HG03342 (cell line): Measurements from ENCODE around the gene UBL4A.
"Not testable (repeated sequence)": the region's sequence is repeated elsewhere in the genome, so short reads cannot be mapped to it uniquely, and the experiment has no call there.

Source experiments
- ATAC-seq: cut with Tn5 transposase; IDR thresholded peaks from one replicate; pipeline ENCODE4 v1.9.1; 2021; ENCODE audit warnings: mild to moderate bottlenecking, moderate library complexity; ENCODE audit not compliant: unreplicated experiment

Gene UBL4A

DNA sequence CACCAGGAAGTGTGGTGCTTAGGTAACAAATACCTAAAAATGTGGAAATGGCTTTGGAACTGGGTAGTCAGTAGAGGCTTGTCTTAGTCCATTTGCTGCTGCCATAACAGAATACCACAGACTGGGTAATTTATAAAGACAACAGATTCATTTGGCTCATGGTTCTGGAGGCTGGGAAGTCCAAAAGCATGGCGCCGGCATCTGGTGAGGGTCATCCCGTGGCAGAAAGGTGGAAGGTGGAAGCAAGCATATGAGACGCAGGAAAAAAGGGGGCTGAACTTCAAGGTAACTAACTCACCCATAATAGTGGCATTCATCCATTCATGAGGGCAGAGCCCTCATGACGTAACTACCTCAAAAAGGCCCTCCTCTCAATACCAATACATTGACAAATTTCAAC, 23.0 kb upstream of the UBL4A start:
- ATAC-seq = no peak

DNA sequence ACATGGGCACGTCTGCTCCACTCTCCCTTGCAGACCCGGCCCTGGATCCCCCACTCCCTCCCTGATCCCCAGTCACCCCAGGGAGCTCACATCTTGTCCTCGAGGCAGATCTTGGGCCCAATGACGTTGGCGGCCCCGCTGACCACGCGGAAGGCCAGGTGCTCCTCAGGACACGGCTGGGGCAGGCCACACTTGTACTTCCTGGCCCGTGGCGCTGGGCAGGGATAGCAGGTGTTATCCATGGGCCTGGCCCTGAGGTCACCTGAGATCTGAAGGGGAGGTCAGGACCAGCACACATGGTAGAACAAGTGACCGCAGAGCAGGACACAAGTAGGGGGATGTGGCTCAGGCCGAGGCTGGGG, 21.9 kb upstream of the UBL4A start:
- no peak for ATAC-seq

DNA sequence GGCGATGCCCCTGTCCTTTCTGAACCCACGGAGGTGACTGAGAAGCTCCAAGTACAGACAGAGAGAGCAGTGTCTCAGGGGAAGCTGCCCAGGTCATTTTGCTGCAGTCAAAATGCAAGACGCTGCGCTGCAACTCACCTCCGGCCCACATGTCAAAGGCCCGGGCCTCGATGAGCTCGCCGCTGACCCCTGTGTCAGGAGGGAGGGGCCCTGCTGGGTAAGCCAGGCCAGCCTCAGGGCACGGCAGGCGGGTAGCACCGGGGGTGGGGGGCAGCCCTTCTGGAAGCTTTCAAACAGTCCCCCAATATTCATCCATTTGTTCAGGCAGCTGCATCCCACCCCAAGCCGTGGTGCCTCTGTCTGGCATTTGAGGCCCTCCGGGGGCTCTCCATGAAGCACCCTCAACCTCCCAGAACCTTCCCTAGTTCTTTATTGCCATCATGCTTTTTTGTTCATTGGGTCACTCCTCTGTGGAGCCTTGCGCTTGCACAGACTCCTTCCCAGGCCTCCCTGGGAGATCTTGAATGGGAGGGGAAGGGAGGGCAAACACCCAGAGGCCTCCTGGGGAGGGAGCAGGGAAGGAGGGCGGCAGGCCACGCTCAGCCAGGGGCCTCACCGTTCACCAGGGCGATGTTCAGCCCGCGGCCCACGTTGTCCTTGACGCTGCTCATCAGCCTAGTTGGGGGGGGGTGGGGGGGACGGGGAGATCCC, 21.4 kb upstream of the UBL4A start:
- ATAC-seq = no peak

DNA sequence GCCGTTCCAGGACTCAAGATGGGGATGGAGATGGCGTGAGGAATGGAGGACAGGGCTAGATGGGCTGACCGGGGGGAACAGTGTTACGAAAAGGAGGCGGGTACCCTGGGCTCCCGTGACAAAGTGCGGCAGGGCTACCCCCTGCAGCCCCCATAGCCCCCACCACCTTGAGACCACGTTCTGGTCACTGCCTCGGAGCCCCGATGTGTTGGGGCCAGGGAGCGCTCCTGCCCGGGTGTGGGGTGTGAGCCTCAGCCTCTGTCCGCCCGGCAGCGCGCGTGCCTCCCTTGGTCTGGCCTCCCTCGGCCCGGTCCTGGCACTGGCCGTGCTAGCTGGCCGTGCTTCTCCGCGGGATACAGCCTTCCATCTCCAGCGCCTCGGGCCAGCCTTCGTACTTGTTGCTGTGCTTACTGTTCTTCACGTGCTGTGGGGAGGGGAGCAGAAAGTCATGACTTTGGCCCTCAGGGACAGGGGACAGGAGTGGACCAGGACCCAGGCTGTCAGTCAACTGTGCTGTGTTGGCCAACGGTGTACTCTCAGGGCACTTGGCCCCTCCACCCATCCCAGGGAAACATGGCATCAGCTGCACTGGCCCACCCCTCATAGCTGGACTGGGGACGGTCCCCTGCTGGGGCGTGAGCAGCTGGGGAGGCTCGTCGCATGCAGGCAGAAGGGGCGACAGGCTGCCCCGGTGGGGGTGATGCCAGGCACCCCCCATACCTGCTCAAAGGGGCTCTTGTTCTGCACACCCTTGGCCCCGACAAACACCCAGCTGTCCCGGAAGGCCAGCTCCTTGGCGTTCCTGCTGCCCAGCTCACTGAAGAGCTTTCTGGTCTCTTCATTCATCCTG, 20.3 kb upstream of the UBL4A start:
- no peak for ATAC-seq

DNA sequence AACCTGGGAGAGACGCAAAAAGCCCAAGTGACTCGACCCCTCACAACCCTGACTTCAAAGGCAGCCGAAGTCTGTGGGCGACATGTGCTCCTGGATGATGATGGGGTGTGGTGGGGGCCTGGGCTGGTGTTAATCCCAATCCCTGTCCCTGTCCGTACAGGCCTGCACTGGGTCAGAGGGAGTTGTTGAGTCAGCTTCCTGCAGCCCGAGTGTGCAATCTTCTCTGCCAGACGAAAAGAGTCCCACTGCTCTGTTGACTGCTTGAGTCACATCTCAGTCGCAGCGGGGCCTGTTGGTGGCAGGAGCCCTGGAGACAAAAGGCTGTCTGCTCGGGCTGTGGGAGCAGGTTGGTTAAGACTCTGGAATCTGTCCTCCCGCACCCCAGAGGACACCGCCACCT, 19.3 kb upstream of the UBL4A start:
- no peak for ATAC-seq

DNA sequence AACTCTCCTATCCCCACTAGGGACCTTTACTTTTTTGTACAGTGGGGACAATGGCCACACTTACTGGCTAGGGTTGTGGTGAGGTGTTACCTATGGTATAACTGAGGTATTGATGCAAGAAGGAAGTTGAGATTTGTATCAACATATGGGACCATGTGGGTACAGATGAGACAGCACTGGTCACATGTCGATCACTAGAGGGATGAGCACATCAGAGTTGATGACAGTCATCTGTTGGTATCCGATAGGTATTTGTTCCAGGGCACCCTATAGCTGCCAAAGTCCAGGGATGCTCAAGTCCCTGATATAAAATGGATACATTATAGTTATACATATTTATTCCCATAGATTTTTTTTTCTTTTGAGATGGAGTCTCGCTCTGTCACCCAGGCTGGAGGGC, 16.6 kb upstream of the UBL4A start:
- no peak for ATAC-seq

DNA sequence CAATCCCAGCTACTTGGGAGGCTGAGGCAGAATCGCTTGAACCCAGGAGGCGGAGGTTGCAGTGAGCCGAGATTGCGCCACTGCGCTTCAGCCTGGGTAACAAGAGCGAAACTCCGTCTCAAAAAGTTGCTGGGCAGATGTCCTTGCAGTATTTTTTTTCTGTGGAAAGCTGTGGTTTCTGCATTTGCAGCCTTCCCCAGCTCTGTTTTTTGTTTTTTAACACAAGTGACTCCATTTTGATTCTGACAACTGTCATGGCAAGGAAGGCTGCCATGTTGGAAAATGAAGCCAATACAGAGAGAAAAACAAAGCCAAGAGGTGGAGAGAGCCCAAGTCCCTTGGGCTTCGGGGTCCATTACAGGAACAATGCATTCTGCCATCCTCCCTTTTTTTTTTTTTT, 15.7 kb upstream of the UBL4A start:
- ATAC-seq = no peak

DNA sequence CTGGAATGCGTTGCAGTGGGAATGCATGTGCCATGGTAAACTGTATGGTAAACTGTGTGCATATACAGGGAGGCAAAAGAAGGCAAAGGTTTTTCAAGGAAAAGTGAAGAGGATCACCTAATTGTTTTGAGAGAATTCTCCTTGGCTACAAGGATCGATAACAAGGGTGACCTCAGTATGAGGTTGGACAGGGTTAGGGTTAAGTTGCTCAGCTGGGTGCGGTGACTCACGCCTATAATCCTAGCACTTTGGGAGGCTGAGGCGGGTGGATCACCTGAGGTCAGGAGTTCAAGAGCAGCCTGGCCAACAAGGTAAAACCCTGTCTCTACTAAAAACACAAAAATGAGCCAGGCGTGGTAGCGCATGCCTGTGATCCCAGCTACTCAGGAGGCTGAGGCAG, 15.0 kb upstream of the UBL4A start:
- not testable (repeated sequence) for ATAC-seq

DNA sequence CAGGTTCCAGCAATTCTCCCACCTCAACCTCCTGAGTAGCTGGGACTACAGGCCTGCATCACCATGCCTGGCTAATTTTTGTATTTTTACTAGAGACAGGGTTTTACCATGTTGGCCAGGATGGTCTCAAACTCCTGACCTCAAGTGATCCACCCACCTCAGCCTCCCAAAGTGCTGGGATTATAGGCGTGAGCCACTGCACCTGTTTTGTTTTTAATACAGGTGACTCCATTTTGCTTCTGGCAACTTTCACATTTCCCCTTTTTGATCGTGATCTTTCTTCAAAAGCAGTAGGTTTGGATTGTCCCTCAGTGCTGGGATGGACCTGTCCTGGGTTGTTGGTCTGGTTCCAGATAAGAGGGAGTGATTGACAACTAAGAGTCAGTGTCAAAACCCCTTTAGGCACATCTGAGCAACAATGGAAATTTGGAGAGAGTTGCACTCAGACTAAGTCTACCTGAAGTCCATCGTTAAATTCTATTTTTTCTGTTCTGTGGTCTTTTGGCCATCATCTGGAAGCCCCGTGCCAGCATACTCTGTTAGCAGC, 10.2 kb upstream of the UBL4A start:
- not testable (repeated sequence) for ATAC-seq

DNA sequence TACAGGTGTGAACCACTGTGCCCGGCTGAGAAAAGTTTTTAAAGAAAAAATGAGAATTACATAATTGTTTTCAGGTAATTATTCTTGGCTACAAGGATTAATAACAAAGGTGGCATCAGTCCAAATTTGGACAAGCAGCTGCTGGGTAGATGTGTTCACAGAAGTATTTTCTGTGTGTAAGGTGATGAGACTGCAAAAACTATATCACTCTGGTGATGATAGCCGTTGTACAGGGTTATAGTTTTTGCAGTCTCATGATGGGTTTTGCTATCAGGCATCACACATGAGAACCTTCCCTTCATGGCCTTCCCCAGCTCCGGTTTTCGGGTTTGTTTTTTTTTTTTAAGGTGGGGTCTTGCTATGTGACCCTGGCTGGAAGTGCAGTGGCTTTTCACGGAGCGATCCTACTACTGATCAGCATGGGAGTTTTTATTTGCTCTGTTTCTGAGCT, 9.1 kb upstream of the UBL4A start:
- no peak for ATAC-seq

DNA sequence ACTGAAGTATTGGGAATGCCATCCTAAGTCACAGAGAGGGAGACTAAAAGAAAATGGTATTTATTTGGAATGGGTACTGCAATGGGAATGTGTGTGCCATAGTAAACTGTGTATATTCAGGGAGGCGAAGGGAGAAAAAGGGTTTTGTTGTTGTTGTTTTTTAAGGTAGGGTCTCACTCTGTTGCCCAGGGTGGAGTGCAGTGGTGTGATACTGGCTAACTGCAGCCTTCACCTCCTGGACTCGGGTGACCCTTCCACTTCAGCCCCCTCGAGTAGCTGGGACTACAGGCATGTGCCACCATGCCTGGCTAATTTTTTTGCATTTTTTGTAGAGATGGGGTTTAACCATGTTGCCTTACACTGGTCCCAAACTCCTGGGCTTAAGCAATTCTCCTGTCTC, 8.3 kb upstream of the UBL4A start:
- ATAC-seq = no peak

DNA sequence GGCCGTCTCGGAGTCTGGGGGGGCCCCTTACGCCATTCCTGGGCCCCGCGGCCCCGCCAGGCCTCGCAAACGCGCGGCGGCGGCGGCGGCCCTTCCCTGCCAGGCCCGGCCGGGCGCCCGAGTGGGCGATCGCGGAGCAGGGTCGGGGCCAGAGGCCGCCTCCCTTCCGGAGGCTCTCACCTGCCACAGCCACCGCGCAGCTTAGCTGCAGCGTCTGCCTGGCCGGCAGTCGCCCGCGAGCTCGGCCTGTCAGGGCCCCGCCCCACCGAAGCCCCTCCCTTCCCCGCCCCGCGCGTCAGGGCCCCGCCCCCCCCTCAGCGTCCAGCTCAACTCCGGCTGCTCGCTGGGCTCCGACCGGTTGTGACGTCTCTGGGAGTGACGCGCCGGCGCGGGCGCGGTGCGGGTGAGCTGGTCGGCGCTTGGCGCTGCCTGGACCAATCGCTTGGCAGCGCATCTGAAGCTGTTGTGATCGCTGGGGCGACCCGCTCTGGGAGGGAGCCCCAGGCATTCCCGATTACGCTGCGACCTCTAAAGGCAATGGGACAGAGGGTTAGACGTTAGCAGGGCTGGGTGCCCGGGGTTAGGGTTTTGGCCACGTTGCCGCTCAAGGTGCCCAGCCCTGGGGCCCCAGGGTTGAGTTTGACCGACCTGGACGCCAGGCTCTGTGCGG, 4.1 kb upstream of the UBL4A start, which contains the start of gene SLC10A3:
Gene SLC10A3 (minus strand): TSS at position 216 of the 670 bp plus-strand sequence. CDS start 1,689 bp downstream, outside the sequence.
- peak; percentile 72 for ATAC-seq

DNA sequence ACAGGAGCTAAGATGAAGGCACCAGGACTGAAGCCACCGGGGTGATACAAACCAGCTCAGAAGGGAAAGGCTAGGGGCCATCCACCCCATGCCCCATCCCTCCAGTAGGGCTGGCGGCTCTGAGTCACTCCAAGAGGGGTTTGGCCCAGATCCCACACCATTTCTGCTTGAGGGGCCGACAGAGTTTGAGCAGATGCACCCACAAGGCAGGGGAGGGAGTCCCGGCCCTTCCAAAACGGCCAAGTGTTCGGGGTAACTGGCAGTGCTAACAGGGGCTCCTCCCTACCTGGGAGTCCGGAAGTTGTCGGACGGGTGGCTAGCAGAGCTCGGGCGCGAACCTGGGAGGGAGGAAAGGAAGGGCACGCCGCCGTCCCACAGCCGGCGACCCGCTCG, 3.6 kb upstream of the UBL4A start:
- ATAC-seq = peak; percentile 28

DNA sequence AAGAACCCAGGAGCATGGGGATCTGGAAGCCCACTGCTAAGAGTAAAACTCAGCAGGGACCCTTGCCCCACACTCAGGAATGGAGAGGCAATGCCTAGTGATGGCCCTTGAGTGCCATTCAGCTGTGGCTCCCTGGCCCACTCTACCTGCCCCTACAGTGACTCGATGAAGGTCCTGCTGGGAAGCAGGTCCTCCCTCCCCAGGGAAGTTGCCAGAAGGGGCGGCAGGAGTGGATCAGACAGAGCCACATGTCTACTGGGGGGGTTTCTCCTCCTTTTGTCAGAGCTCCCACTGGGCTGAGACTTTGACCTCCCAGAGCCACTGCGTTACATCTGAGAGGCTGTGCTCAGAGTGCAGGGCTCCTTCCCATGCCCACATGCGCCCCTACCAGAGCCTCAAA, 2.8 kb upstream of the UBL4A start:
- ATAC-seq = no peak

DNA sequence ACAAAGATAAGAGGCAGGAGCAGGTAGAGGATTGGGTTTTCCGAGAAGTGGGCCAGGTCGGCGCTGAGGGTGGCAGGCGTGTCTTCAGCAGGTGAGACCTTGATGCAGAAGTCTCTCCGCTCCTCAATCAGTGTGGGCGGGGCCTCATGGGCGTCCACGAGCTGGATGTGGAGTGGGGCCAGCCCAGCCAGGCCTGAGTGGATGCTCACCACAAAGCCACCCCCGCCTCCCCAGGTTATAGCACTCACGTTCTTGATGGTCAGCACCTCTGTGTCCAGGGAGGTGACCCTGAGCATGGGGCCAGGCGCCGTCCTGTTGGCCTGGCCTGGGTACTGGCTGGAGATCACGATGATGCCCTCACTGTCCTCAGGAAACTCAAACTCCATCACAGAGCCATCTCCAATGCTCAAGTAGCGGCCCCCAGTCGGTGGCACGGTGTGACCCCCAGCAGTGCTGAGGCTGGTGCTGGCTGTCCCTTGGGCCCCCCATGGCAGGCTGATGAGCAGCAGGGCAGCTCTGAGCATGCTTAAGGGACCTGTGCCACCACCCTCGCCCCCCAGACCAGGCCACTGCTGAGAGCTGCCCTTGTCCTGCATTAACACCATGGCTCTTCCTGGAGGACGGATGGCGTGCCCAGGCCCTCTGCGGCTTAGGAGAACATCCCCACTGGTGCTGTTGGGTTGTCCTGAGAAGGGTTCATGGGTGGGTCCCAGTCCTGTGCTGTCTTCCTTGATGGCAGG, 2.1 kb upstream of the UBL4A start:
- no peak for ATAC-seq

DNA sequence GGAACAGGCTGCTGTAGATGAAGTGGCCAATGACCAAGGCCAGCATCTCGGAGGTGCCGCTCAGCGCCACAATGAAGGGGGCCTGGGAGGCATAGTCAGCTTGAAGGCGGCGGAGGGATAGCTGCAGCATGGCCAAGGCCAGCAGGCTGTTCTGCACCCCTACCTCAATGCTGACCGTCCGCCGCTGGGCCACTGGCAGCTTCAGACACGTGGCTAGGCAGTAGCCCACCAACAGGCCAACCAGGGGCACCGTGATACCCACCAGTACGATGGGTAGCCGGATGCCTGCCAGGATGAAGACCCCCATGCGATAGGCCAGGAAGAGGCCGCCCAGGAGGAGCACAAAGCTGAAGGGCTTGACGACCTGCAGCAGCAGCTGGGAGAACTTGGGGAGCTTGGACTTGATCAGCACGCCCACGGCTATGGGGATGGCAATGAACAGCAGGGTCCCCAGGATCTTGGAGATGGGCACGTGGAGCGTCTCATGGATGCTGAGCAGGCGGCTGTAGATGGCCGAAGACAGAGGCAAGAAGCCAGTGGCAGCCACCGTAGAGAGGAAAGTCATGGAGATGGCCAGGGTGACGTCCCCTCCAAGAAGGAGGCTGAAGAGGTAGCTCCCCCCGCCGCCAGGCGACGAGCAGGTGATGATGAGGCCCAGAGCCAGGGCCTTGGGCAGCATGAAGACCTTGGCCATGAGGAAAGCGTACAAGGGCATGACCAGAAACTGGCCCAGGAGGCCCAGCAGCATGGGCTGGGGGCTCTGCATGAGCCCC, 1.3 kb upstream of the UBL4A start:
- no peak for ATAC-seq

DNA sequence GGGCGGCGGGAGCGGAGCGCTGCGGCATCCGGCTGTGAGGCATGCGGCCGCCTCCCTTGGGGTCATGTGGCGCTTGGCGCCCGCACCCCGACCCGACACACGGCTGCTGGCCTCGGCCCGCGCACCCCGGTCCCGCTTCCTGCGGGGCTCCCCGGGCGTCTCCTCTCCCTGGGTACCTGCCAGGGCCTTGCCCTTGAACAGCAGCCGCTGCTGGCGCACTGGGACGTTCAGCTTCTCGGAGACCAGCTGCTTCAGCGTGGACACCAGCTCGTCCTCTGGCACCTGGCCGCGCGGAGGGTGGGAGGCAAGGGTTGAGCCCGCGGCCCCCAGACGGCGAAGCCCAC, 391 bp downstream of the UBL4A start:
- ATAC-seq = no peak

DNA sequence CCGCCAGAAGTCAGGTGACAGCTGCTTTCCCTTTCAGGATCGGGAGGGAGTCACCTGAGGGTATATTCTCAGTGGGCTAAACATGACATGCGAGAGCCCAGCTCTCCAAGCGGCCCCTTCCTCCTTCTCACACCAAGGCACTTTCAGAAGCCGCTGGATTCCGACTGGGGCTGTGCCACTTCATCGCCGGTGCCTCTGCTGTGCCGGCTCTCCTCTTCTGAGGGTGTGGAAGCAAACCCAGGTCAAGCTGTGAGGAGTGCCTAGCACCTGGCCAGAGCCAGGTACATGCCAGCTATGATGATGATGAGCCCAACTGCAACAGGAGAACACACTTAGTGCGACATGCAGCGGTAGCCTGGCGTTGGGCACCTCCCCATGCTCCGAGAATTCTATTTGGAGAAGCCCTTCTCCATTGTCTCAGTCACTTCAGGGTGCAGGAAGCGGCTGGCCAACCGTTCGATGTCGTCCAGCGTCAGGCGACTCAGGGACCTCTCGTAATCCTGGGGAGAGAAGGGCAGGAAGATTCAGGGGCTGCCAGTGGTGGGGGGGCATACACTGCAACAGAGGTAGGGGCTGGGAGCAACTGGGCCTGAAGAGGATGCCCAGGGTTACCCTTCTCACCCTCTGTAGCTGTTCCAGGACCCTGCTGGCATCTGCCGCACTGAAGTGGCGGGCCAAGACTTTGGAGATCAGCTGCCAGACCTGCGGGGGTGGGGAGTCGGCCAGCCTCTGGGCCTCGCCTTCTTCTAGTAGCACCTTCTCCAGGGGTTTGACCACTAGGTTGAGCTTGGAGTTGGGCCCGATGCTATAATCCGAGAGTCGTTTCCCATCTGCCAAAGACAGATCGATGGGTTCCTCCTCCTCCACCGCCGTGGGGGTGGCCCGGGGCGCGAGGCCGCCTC, 1.0 kb downstream of the UBL4A start:
- ATAC-seq = no peak
